MCF 10A (cell line): ENCODE measurements around the gene SOD2. TPM values are rescaled to one million over a fixed set of nuclear protein-coding genes. Genes with fewer than 3 reads are reported as not detected.

ENCODE experiments used
- BruUV-seq: library from RNA; stranded (reverse); fragments of 400-500 nt; replicated peaks from 2 replicates; lab custom pipeline; 2021; lab: Mats Ljungman, UMichigan
- CTCF ChIA-PET: fragments of 300-600 bp; sonication (Branson Sonifier 250); formaldehyde crosslinking; extraction: SDS; loops from one replicate; lab custom pipeline; 2021; ENCODE audit warnings: antibody characterized with exemption, inconsistent platforms; lab: Yijun Ruan, JAX
- POLR2A ChIA-PET: fragments of 300-600, 350-650 bp; sonication (Branson Sonifier 250); formaldehyde crosslinking; extraction: SDS; loops from one replicate; lab custom pipeline; 2020; ENCODE audit warnings: antibody characterized with exemption, inconsistent platforms; lab: Yijun Ruan, JAX
- DNase-seq: peaks from one replicate; pipeline ENCODE4 v3.0.0-alpha.2; 2018; ENCODE audit not compliant: unreplicated experiment
- H3K27ac Mint-ChIP-seq: one replicate; pipeline ENCODE4 v1.8.0; 2022; ENCODE audit warnings: mild to moderate bottlenecking, low read depth, mixed read lengths; ENCODE audit not compliant: unreplicated experiment
- H3K27me3 Mint-ChIP-seq: one replicate; pipeline ENCODE4 v1.8.0; 2022; ENCODE audit warnings: mixed read lengths; ENCODE audit not compliant: insufficient read depth, unreplicated experiment
- H3K36me3 Mint-ChIP-seq: one replicate; pipeline ENCODE4 v1.8.0; 2022; ENCODE audit warnings: mild to moderate bottlenecking, moderate library complexity, mixed read lengths; ENCODE audit not compliant: insufficient read depth, unreplicated experiment
- H3K4me1 Mint-ChIP-seq: one replicate; pipeline ENCODE4 v1.8.0; 2022; ENCODE audit warnings: mixed read lengths; ENCODE audit not compliant: insufficient read depth, unreplicated experiment
- H3K4me3 Mint-ChIP-seq: one replicate; pipeline ENCODE4 v1.8.0; 2022; ENCODE audit warnings: mild to moderate bottlenecking, moderate library complexity, mixed read lengths; ENCODE audit not compliant: unreplicated experiment
- H3K9me3 Mint-ChIP-seq: one replicate; pipeline ENCODE4 v1.8.0; 2022; ENCODE audit warnings: mixed read lengths; ENCODE audit not compliant: unreplicated experiment
- CTCF ChIP-seq: fragments of 200-600 bp; IDR thresholded peaks from one replicate; pipeline ENCODE4 v1.8.0; 2022; ENCODE audit warnings: antibody characterized with exemption, mild to moderate bottlenecking; ENCODE audit not compliant: unreplicated experiment
- intact Hi-C: fragments of 100-400 bp; cut with micrococcal nuclease; formaldehyde crosslinking; loops from 2 replicates; pipeline ENCODE4 v1.14.1; 2022
- total RNA-seq: library from RNA; stranded (reverse); gene quantifications from 2 replicates; pipeline ENCODE4 v1.2.3, GENCODE V29; 2022

SOD2 gene
- total RNA-seq, 1 experiment from 2014 or later: 600 TPM

GRCh38 chr6:159693894-159694545, 979 bp upstream of the SOD2 start:
- no peak for TF ChIP-seq CTCF
- intact Hi-C loops: loop anchor here (2.0 to 10.0 kb wide), 2 partner anchors 349 to 761 kb away; no protein-coding TSS in a partner anchor
- peaks cover 29% of the 10 kb centered on the region for H3K4me1 Mint-ChIP-seq
- H3K36me3 Mint-ChIP-seq: peaks cover 52% of the 10 kb centered on the region
- peaks cover 3% of the 10 kb centered on the region for H3K9me3 Mint-ChIP-seq
- H3K27ac Mint-ChIP-seq: peak overlapping the region; percentile 97
- no peaks in the 10 kb centered on the region for H3K27me3 Mint-ChIP-seq
- DNase-seq: peak; percentile 87
- CTCF ChIA-PET: interaction anchor here (0.6 to 2.3 kb wide), 8 partner anchors 22 to 419 kb away, joined by 3 to 8 read pairs (median 3); partner anchors contain the start of gene WTAP
- POLR2A ChIA-PET: interaction anchor here (0.5 to 18.1 kb wide), 14 partner anchors 7 to 694 kb away, joined by 3 to 877 read pairs (median 4); partner anchors contain the start of genes MRPL18, RSPH3, TCP1 and WTAP
- TSS peak; percentile 87 for BruUV-seq
- H3K4me3 Mint-ChIP-seq: peak overlapping the region; percentile 77

GRCh38 chr6:159692303-159693127, 526 bp downstream of the SOD2 start:
- peak overlapping the region; percentile 97 for H3K27ac Mint-ChIP-seq
- H3K9me3 Mint-ChIP-seq: no peaks in the 10 kb centered on the region
- peaks cover 67% of the 10 kb centered on the region for H3K36me3 Mint-ChIP-seq
- H3K4me1 Mint-ChIP-seq: peaks cover 35% of the 10 kb centered on the region
- DNase-seq: peak; percentile 51
- no peak for TF ChIP-seq CTCF
- BruUV-seq: no TSS peak
- CTCF ChIA-PET: interaction anchor here (0.9 to 4.1 kb wide), 13 partner anchors 11 to 161 kb away, joined by 3 to 44 read pairs (median 9); partner anchors contain the start of genes MRPL18 and WTAP
- no peaks in the 10 kb centered on the region for H3K27me3 Mint-ChIP-seq
- POLR2A ChIA-PET: interaction anchor here (0.8 to 18.1 kb wide), 18 partner anchors 8 to 160 kb away, joined by 3 to 877 read pairs (median 4); partner anchors contain the start of genes MRPL18, TCP1 and WTAP
- H3K4me3 Mint-ChIP-seq: peak overlapping the region; percentile 77
- intact Hi-C loops: loop anchor here (10.0 kb wide), 1 partner anchor 762 kb away; no protein-coding TSS in a partner anchor

GRCh38 chr6:159691963-159692287, 1.1 kb downstream of the SOD2 start:
- Mint-ChIP-seq H3K36me3 (peaks cover 73% of the 10 kb centered on the region), H3K9me3 (no peaks in the 10 kb centered on the region), H3K27me3 (no peaks in the 10 kb centered on the region), H3K4me1 (peaks cover 30% of the 10 kb centered on the region), H3K27ac (peak overlapping the region; percentile 97), H3K4me3 (peak overlapping the region; percentile 77)
- intact Hi-C loops: loop anchor here (1.0 to 10.0 kb wide), 7 partner anchors 37 to 763 kb away; partner anchors contain the start of genes ACAT2 and MRPL18
- ChIA-PET CTCF (interaction anchor here (0.8 to 4.1 kb wide), 19 partner anchors 8 to 250 kb away, joined by 3 to 44 read pairs (median 5); partner anchors contain the start of genes MRPL18 and WTAP), POLR2A (interaction anchor here (0.6 to 18.1 kb wide), 22 partner anchors 9 to 352 kb away, joined by 3 to 877 read pairs (median 4); partner anchors contain the start of genes MRPL18, TCP1 and WTAP)
- DNase-seq: no peak
- TF ChIP-seq CTCF: no peak
- no TSS peak for BruUV-seq
